Upper lobe of right lung (tissue), 1 donor: ENCODE data around the gene GOLGB1. TPM values are rescaled to one million over a fixed set of nuclear protein-coding genes. Genes with fewer than 3 reads are reported as not detected.

Experiments
- ATAC-seq: fragments of 200-7000 bp; cut with Tn5 transposase; one replicate; pipeline ENCODE4 v1.9.1; 2020; ENCODE audit warnings: mild to moderate bottlenecking, moderate library complexity
- DNase-seq: peaks from one replicate; pipeline ENCODE4 v3.0.0-alpha.2; 2020
- H3K27ac ChIP-seq: fragments of 200-600 bp; one replicate; pipeline ENCODE4 v1.8.0; 2022
- H3K27me3 ChIP-seq: fragments of 200-600 bp; one replicate; pipeline ENCODE4 v1.8.0; 2022; ENCODE audit warnings: mild to moderate bottlenecking
- H3K36me3 ChIP-seq: fragments of 200-600 bp; one replicate; pipeline ENCODE4 v1.8.0; 2022
- H3K4me1 ChIP-seq: fragments of 200-600 bp; one replicate; pipeline ENCODE4 v1.8.0; 2022
- H3K4me3 ChIP-seq: fragments of 200-600 bp; one replicate; pipeline ENCODE4 v1.8.0; 2022; ENCODE audit warnings: mild to moderate bottlenecking
- H3K9me3 ChIP-seq: fragments of 200-600 bp; one replicate; pipeline ENCODE4 v1.8.0; 2022
- intact Hi-C: fragments of 100-400 bp; cut with DNase I; formaldehyde crosslinking; loops from one replicate; pipeline ENCODE4 v1.11.0; 2022
- total RNA-seq: library from RNA; stranded (reverse); fragmentation: NEBNext Ultra II Directional; extraction: Animal tissue kit (Norgen Biotek cat#: 25700); gene quantifications from one replicate; pipeline ENCODE4 v1.2.1, GENCODE V29; 2021
- TF ChIP-seq, protein P1 (sequence below): fragments of 200-600 bp; IDR thresholded peaks from one replicate; pipeline ENCODE4 v1.8.0; 2022; ENCODE audit warnings: antibody characterized with exemption
- donor health status: DM: no; HTN: yes; CAD: no; lungs with severe emphysema.

Gene GOLGB1
- total RNA-seq, 1 donor from 2014 or later: 57.0 TPM

DNA sequence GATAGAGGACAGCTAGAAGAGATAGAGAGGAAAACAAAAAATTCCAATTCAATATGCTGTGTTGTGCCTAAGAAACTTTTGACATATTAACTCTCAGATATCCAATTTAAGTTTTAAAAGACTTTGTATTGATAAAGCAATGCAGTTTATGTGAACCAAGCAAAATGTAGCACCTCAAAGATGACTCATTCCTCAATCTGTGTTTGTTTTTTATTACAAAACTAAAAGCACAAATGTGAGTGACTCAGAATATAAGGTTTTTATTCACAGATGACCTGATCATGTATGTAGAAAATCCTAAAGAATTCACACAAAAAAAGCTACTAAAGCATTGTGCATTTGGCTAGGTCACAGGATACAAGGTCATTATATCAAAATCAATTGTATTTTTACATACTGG lies 99.9 kb downstream of the GOLGB1 start:
- intact Hi-C loops: no loop called here
- ATAC-seq: no peak
- no peak overlapping the region for H3K27ac ChIP-seq
- peaks cover 8% of the 10 kb centered on the region for H3K36me3 ChIP-seq
- no peaks in the 10 kb centered on the region for H3K4me1 ChIP-seq
- TF ChIP-seq, protein P1, sequence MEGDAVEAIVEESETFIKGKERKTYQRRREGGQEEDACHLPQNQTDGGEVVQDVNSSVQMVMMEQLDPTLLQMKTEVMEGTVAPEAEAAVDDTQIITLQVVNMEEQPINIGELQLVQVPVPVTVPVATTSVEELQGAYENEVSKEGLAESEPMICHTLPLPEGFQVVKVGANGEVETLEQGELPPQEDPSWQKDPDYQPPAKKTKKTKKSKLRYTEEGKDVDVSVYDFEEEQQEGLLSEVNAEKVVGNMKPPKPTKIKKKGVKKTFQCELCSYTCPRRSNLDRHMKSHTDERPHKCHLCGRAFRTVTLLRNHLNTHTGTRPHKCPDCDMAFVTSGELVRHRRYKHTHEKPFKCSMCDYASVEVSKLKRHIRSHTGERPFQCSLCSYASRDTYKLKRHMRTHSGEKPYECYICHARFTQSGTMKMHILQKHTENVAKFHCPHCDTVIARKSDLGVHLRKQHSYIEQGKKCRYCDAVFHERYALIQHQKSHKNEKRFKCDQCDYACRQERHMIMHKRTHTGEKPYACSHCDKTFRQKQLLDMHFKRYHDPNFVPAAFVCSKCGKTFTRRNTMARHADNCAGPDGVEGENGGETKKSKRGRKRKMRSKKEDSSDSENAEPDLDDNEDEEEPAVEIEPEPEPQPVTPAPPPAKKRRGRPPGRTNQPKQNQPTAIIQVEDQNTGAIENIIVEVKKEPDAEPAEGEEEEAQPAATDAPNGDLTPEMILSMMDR: no peak
- H3K9me3 ChIP-seq: no peaks in the 10 kb centered on the region
- DNase-seq: no peak
- H3K27me3 ChIP-seq: no peaks in the 10 kb centered on the region
- H3K4me3 ChIP-seq: no peak overlapping the region

DNA sequence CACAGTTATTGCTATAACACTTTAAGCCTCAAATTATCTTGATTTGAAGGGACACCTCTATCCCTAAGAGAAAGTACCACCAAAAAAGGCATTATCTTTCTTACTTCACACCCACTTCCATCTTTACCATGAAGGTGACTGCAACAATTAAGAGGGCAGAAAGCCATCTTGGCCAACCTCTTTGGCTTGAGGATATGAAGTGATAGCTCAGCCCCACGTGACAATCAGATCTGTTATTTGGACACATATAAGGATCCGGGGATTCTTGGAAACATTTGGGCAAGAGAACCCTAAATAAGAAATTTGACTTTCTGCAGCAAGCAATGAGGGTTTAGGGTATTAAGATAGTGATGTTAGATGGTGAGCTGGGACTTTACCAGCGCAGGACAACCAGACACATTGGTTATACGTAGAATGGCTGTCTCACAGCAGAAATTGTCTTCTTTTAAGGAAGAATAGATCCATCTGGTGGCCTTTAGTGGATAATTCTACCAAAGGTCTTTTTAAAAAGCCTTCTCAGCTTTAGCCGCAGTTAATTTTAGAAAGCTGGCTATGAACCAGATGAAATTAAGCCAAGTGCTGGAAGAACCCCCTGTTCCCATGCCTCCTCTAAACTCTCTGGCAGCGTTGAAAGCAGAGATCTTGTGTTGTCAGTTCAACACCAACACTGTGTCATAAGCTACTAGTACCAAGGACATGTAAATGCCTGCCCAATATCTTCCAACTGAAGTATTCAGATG lies 101.2 kb downstream of the GOLGB1 start:
- Histone ChIP-seq H3K27me3 (no peaks in the 10 kb centered on the region), H3K27ac (no peak overlapping the region), H3K4me3 (no peak overlapping the region), H3K36me3 (peaks cover 21% of the 10 kb centered on the region), H3K9me3 (no peaks in the 10 kb centered on the region), H3K4me1 (no peaks in the 10 kb centered on the region)
- intact Hi-C loops: no loop called here
- DNase-seq (no peak), ATAC-seq (no peak)
- TF ChIP-seq, protein P1: no peak

DNA sequence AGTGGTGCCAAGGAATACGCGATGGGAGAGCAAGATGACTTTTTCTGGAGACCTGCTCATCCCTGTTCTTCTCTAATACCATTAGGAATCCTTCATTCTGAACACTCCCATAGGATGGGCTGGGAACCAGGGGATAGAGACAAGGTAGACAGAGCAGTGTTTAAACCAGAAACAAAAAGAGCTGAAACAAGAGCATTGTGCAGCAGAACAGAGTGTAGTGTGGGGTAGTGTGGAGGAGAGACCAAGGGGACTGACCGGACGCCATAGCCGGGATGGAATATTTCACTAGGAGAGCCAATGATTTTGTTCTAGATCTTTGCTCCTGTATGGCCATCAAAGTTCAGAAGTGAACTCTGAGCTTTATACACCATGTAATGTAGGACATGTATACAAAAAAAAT lies 104.5 kb downstream of the GOLGB1 start:
- intact Hi-C loops: no loop called here
- ATAC-seq (no peak), DNase-seq (no peak)
- no peak overlapping the region for H3K4me3 ChIP-seq
- TF ChIP-seq, protein P1: no peak
- H3K36me3 ChIP-seq: peaks cover 25% of the 10 kb centered on the region
- no peaks in the 10 kb centered on the region for H3K4me1 ChIP-seq
- H3K9me3 ChIP-seq: no peaks in the 10 kb centered on the region
- no peaks in the 10 kb centered on the region for H3K27me3 ChIP-seq
- H3K27ac ChIP-seq: no peak overlapping the region

DNA sequence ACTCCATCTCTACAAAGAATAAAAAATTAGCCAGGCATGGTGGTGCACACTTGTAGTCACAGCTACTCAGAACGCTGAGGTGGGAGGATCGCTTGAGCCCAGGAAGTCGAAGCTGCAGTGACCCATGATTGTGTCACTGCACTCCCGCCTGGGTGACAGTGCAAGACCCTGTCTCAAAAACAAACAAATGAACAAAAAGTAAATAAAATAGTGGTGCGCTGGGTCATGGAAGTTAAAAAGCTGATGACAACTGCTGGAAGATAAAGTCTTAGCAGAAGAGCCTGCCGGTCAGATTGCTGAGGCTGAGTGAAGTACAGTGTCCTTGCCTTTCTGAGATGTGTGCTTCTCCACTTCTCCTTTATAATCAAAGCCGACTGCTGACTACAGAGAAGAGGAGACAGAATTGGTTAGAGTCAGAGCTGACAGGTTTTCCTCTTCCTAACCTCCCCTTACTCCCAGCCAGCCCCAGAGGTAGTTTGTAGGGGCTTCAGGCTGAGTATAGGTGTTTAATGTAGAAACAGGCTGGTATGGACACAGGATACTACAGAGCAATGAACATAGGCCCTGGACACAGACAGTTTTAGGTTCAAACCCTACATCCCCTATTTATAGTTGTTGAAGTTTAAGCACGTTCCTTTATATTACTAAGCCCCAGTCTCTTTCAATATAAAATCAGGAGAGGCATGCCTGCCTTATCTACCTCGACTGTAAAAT lies 106.8 kb downstream of the GOLGB1 start:
- DNase-seq: no peak
- intact Hi-C loops: no loop called here
- TF ChIP-seq, protein P1: no peak
- Histone ChIP-seq H3K9me3 (no peaks in the 10 kb centered on the region), H3K27ac (no peak overlapping the region), H3K4me1 (no peaks in the 10 kb centered on the region), H3K27me3 (no peaks in the 10 kb centered on the region), H3K4me3 (no peak overlapping the region), H3K36me3 (peaks cover 29% of the 10 kb centered on the region)
- no peak for ATAC-seq

DNA sequence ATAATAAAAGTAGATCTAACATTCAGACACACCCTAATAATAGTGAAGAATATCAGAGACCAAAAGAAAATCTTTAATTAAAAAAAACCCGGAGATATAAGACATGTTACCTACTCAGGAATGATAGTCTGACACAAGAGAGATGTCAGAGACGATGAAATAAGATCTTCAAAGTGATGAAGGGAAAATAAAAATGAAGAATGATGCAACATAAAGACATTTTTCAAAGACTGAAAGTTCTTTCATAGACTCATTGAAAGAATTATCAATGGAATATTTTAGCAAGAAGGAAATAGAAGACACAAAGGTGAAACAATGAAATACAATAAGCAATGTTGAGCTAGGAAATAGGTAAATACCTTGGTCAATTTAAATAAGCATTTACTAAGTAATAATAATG lies 108.4 kb downstream of the GOLGB1 start:
- TF ChIP-seq, protein P1: no peak
- Histone ChIP-seq H3K27me3 (no peaks in the 10 kb centered on the region), H3K9me3 (no peaks in the 10 kb centered on the region), H3K4me3 (no peak overlapping the region), H3K36me3 (peaks cover 29% of the 10 kb centered on the region), H3K4me1 (no peaks in the 10 kb centered on the region), H3K27ac (no peak overlapping the region)
- ATAC-seq: no peak
- DNase-seq: no peak
- intact Hi-C loops: no loop called here
